GM21515 (cell line): ENCODE data around the gene GADD45G.
A peak's percentile ranks its signal among the peaks of the same experiment; 100 is the strongest.

Experiments
- ATAC-seq: cut with Tn5 transposase; IDR thresholded peaks from one replicate; pipeline ENCODE4 v1.9.1; 2021; ENCODE audit not compliant: unreplicated experiment

Gene GADD45G

GRCh38 chr9:89604729-89605464, at the start of gene GADD45G:
TSS of gene GADD45G (plus strand) at chr9:89605012. CDS start at chr9:89605122, 110 bp downstream.
- peak; percentile 56 for ATAC-seq

GRCh38 chr9:89555036-89555415, 49.8 kb upstream of the GADD45G start:
- no peak for ATAC-seq

GRCh38 chr9:89555451-89556375, 49.1 kb upstream of the GADD45G start:
- ATAC-seq: peak; percentile 48

- no peak for ATAC-seq
These were observed 46.5 kb upstream of the GADD45G start for GRCh38 chr9:89558196-89558899.

- no peak for ATAC-seq
These were observed 45.9 kb upstream of the GADD45G start for GRCh38 chr9:89558948-89559347.

GRCh38 chr9:89562186-89562814, 42.5 kb upstream of the GADD45G start:
- no peak for ATAC-seq

- no peak for ATAC-seq
These were observed 41.1 kb upstream of the GADD45G start for GRCh38 chr9:89563571-89564345.

- no peak for ATAC-seq
These were observed 40.4 kb upstream of the GADD45G start for GRCh38 chr9:89564346-89564878.

GRCh38 chr9:89567649-89568048, 37.2 kb upstream of the GADD45G start:
- ATAC-seq: no peak

- ATAC-seq: no peak
These were observed 30.5 kb upstream of the GADD45G start for GRCh38 chr9:89574309-89574708.

GRCh38 chr9:89576404-89576839, 28.4 kb upstream of the GADD45G start:
- no peak for ATAC-seq

- no peak for ATAC-seq
These were observed 27.4 kb upstream of the GADD45G start for GRCh38 chr9:89577363-89577762.

- ATAC-seq: no peak
These were observed 24.9 kb upstream of the GADD45G start for GRCh38 chr9:89579741-89580385.

- ATAC-seq: no peak
These were observed 18.5 kb upstream of the GADD45G start for GRCh38 chr9:89586311-89586710.

GRCh38 chr9:89588271-89588879, 16.4 kb upstream of the GADD45G start:
- no peak for ATAC-seq

GRCh38 chr9:89590415-89590814, 14.4 kb upstream of the GADD45G start:
- ATAC-seq: no peak

GRCh38 chr9:89591274-89592212, 13.3 kb upstream of the GADD45G start:
- ATAC-seq: no peak
